ENCODE results near the gene MAML3.

MAML3 gene

DNA sequence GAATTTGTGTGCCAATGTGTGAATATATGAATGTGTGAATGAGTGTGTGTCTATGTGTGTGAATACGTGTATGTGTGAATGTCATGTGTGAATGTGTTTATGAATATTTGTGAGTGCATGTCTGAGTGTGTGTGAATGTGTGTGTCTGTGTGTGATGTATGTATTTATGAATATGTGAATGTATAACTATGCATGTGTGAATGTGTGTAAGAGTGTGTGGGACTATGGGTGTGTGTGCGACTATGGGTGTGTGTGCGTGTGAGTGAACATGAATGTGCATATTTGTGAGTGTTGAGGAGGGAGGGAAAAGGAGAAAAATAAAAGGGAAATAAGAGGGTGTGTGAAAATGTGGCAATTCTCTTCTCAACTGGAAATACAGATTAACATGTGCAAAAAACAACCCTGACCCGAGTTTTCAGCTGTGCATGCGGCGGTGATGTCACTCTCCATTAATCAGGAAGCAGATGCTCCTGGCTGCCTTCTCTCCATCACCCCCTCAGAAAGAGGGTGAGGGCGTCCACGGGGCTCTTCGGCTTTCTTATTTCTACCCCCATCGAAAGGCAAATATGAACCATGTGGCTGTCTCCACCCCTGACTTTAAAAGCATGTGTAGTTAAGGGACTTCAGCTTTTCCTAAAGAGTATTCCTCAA lies 219.8 kb downstream of the MAML3 start:
- no peak for FAIRE-seq
- TF ChIP-seq POLR2A (IDR thresholded peaks at IDR 0.05; ENCODE audit: low read depth, low read length): no peak
- DNase-seq (ENCODE audit: insufficient read length, low spot score): no peak

DNA sequence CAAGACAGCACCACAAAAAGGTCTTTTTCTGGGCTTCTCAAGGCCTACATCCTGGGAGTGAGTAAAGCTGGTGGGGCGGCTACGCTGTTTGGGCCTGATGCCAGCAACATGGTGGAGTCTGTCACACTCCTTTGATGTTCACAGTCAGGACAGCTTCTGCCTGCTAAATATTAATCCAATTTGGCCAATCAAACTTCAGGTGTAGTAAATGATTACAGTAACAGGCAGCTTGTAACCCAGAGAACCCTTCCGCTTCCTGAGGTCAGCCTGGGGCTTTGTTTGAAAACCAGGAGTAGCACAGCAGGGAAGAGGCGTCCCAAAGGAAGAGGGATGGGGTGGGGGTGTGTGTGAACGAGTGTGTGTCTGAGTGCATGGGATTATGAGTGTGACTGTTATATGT lies 220.4 kb downstream of the MAML3 start:
- no peak for DNase-seq (ENCODE audit: insufficient read length, low spot score)
- no peak for FAIRE-seq

GRCh38 chr4:139933104-139933503 lies 220.9 kb downstream of the MAML3 start:
- FAIRE-seq: no peak
- no peak for DNase-seq (ENCODE audit: insufficient read length, low spot score)
- TF ChIP-seq POLR2A (IDR thresholded peaks at IDR 0.05; ENCODE audit: low read depth, low read length): no peak

More for the DNA sequence above, 220.4 kb downstream of the MAML3 start:
- TF ChIP-seq POLR2A (IDR thresholded peaks at IDR 0.05; ENCODE audit: low read depth, low read length): no peak

GRCh38 chr4:139924782-139925181 lies 229.2 kb downstream of the MAML3 start:
- no peak for TF ChIP-seq POLR2A (IDR thresholded peaks at IDR 0.05; ENCODE audit: low read depth, low read length)
- no peak for FAIRE-seq
- DNase-seq (ENCODE audit: insufficient read length, low spot score): no peak

DNA sequence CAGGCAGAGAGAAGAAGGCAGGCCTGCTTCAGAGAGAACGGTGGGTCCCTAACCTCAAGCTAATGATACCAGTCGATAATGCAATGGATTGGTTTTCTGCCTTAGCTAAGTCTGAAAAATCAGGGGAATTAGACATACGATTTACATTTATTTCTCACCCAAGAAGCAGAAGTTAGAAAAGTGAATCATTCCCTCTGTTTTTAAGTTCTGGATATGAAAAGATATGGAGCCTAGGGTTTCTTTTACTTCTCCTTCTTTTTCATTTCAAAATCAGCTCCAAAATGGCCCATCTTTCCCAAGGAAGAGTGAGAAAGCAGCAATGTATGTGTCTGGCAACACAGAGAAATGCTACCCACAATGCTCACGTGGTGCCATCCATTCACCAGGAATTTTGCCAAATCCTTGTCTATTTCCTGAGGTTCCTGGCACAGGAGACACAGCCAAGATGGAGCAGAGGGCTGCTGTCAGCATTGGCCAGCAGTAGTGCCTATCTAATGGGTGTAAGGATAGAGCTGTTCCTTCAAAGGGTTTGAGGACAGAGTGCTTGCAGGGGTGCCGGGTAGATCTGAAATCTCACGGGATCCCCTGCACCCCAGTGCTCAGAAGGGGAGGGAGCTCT lies 231.5 kb downstream of the MAML3 start:
- no peak for FAIRE-seq
- no peak for TF ChIP-seq POLR2A (IDR thresholded peaks at IDR 0.05; ENCODE audit: low read depth, low read length)
- peak; percentile 8 for DNase-seq (ENCODE audit: insufficient read length, low spot score)

GRCh38 chr4:139921429-139922184 lies 232.4 kb downstream of the MAML3 start:
- no peak for FAIRE-seq
- no peak for DNase-seq (ENCODE audit: insufficient read length, low spot score)
- TF ChIP-seq POLR2A (IDR thresholded peaks at IDR 0.05; ENCODE audit: low read depth, low read length): no peak

DNA sequence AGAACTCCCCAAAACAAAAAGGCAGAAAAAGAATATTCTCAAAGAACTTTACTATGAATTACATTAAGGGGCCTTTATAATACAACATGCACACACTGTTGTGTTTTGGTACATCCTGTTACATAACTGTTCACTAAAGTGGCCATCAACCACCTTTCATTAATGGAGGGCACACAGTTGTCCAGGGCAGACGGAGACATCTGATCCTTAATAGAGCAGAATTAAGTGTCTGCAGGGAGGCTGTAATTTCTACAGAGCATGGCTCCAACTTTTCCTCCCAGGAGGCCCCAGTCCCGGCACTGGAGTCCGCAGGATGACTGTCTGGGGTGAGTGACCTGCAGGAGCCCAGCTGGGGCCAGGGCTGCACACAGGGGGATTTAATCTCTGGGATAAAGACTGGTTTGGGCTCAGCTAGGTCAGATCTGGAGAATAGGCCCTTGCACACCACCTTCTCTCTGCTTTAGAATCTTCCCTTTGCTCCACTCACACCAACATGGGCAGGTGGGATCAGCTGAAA lies 233.4 kb downstream of the MAML3 start:
- FAIRE-seq (no peak), DNase-seq (ENCODE audit: insufficient read length, low spot score) (no peak)
- TF ChIP-seq POLR2A (IDR thresholded peaks at IDR 0.05; ENCODE audit: low read depth, low read length): no peak

DNA sequence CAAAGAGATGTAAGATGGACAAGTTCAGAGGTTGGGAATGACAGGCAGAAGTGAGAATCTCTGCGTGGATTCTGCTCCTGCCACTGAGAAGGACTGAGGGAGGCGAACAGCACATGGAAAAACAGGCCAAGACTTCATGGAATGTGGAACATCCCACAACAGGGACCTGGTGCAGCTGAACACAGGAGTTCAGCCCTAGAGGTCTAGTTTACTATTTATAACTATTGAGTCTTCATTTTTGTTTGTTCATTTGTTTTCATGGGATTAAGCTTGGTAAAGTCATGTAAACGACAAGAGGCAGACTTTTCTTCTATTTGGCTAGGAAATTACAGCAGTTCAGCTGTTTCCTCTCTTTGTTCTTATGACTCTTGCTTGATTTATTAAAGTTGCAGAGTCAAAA lies 234.5 kb downstream of the MAML3 start:
- no peak for TF ChIP-seq POLR2A (IDR thresholded peaks at IDR 0.05; ENCODE audit: low read depth, low read length)
- FAIRE-seq (no peak), DNase-seq (ENCODE audit: insufficient read length, low spot score) (no peak)

- FAIRE-seq (no peak), DNase-seq (ENCODE audit: insufficient read length, low spot score) (no peak)
- no peak for TF ChIP-seq POLR2A (IDR thresholded peaks at IDR 0.05; ENCODE audit: low read depth, low read length)
These were observed 235.0 kb downstream of the MAML3 start for GRCh38 chr4:139919004-139919403.

GRCh38 chr4:139918591-139918990 lies 235.4 kb downstream of the MAML3 start:
- no peak for FAIRE-seq
- TF ChIP-seq POLR2A (IDR thresholded peaks at IDR 0.05; ENCODE audit: low read depth, low read length): no peak

DNA sequence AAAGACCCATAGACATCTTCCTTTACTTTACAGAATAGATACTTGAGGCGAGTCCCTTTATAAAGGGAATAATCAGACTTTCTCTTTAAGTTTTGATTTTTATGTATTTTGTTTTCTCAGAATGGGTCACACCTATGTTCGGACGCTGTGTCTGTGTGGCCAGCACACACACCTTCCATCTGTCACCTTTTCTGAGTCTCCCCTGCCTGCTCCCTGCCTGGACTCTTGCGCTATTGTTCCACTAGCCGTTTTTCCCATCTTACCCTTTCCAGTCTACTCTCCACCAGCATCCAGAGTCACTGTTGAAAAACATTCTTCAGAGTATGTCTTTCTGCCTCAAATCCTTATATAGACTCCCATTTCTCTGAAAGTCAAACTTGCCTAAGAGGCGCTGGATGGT lies 236.1 kb downstream of the MAML3 start:
- DNase-seq (ENCODE audit: insufficient read length, low spot score) (no peak), FAIRE-seq (no peak)
- TF ChIP-seq POLR2A (IDR thresholded peaks at IDR 0.05; ENCODE audit: low read depth, low read length): no peak

More at GRCh38 chr4:139918591-139918990, 235.4 kb downstream of the MAML3 start:
- DNase-seq (ENCODE audit: insufficient read length, low spot score): no peak

DNA sequence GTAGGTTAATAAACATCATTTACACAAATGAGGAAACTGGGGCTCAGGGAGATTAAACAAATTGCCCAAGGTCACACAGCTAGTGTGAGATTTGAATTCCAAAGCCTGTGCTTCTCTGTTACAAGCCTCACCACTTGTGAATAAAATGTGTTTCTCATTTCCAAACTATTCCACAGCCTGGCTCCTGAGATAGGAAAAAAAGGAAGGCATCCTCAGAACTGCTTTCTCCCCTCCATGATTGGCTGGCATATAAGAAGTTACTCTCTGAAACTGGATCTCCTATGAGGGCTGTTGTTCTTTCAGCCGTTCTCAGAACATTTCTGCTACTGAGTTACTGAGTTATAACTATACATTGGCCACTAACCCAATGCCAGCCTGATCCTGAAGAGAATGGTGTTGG lies 237.9 kb downstream of the MAML3 start:
- TF ChIP-seq POLR2A (IDR thresholded peaks at IDR 0.05; ENCODE audit: low read depth, low read length): no peak
- FAIRE-seq: no peak

GRCh38 chr4:139915037-139915436 lies 238.9 kb downstream of the MAML3 start:
- FAIRE-seq (no peak), DNase-seq (ENCODE audit: insufficient read length, low spot score) (no peak)
- TF ChIP-seq POLR2A (IDR thresholded peaks at IDR 0.05; ENCODE audit: low read depth, low read length): no peak

More for the DNA sequence above, 237.9 kb downstream of the MAML3 start:
- DNase-seq (ENCODE audit: insufficient read length, low spot score): no peak

GRCh38 chr4:139913995-139914598 lies 239.9 kb downstream of the MAML3 start:
- no peak for DNase-seq (ENCODE audit: insufficient read length, low spot score)
- FAIRE-seq: no peak
- TF ChIP-seq POLR2A (IDR thresholded peaks at IDR 0.05; ENCODE audit: low read depth, low read length): no peak
